GM12874 (cell line): ENCODE measurements around the gene AMBN.

Experiments
- CTCF ChIP-seq: IDR thresholded peaks from 2 replicates; pipeline ENCODE4 v1.5.1; 2011; ENCODE audit warnings: low read depth, mild to moderate bottlenecking, control low read depth, low read length, moderate library complexity; ENCODE audit not compliant: insufficient read depth

The AMBN gene, protein sequence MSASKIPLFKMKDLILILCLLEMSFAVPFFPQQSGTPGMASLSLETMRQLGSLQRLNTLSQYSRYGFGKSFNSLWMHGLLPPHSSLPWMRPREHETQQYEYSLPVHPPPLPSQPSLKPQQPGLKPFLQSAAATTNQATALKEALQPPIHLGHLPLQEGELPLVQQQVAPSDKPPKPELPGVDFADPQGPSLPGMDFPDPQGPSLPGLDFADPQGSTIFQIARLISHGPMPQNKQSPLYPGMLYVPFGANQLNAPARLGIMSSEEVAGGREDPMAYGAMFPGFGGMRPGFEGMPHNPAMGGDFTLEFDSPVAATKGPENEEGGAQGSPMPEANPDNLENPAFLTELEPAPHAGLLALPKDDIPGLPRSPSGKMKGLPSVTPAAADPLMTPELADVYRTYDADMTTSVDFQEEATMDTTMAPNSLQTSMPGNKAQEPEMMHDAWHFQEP

GRCh38 chr4:70591955-70592582, at the start of gene AMBN:
Gene AMBN, plus strand, starts transcription at chr4:70592256. Its CDS starts 103 bp downstream, at chr4:70592359.
- TF ChIP-seq CTCF = no peak

GRCh38 chr4:70544279-70544868, 47.7 kb upstream of the AMBN start:
- peak; percentile 60; the same call in 1 of the 2 replicates for TF ChIP-seq CTCF

DNA sequence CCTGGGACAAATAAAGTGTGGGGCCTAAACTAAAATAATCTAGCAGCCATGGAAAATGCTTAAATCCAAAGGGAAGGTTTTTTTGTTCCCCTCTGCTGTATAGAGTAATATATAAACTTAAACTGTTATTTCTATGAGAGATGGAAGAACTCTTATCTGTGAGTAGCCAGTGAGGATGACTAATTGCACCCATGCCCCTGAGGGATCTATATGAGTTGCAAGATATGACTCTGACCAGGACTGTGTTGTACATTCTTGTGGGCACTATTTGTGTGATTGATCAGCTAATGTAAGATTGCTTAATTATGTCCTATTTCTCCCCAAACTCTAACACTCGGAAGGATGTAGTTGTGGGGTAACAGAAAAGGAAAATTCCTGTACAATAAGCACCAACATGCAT, 35.2 kb upstream of the AMBN start:
- TF ChIP-seq CTCF = no peak

- TF ChIP-seq CTCF = peak; percentile 65
Measured at GRCh38 chr4:70559211-70559830, 32.7 kb upstream of the AMBN start.

DNA sequence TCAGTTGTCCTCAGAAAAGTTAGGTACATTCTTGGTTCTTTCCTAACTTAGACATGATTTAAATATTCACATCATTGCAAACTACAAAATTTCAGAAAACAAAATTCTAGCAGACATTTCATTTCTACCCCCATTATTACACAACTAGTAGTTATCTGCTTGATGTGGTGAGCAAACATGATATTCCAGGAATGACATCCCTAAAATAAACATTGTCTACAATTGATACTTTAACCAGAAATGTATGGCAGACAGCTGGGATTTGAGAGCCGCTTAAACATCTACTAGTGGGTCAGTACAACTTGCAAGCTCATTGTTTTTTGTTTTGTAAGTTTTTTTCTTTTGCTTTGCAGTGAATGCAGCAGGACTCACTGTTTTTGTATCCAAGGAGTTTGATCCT, 32.1 kb upstream of the AMBN start:
- TF ChIP-seq CTCF = no peak

GRCh38 chr4:70564033-70564432, 28.0 kb upstream of the AMBN start:
- no peak for TF ChIP-seq CTCF

GRCh38 chr4:70570796-70571195, 21.3 kb upstream of the AMBN start:
- no peak for TF ChIP-seq CTCF
